Measurements from ENCODE around the gene INSIG1. TPM values are rescaled to one million over a fixed set of nuclear protein-coding genes. Genes with fewer than 3 reads are reported as not detected.

INSIG1 gene
- total and polyA plus RNA-seq, 2 experiments from 2014 or later, result 70.3 to 131 TPM

DNA sequence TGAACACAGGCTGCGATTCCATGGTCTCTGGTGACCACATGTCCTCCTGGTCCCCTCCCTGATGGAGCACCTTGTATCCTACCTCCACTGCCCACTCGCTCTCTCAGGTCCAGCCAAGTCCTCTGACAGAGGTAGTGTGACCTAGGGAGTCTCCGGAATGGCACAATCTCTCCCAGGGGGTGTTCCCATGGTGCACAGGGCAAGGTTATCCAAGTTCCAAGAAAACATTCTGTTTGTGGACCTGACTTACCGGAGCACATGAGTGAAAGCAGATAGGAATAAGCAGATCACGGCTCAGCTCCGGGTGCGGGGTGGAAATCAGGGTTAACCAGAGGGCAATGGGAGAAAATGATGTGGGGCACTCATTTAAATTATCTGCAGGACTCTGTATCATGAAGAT lies 45.8 kb upstream of the INSIG1 start:
- no peaks in the 10 kb centered on the region for H3K36me3 Mint-ChIP-seq (ENCODE audit: low read depth)
- TF ChIP-seq ETS1 (IDR thresholded peaks at IDR 0.05), result no peak
- no peak for TF ChIP-seq ZNF331 (CRISPR knock-in tag; IDR thresholded peaks at IDR 0.05; ENCODE audit: low read depth)
- no peak for TF ChIP-seq JUNB (IDR thresholded peaks at IDR 0.05; ENCODE audit: unreplicated experiment)
- TF ChIP-seq STAT1 (IDR thresholded peaks at IDR 0.05; ENCODE audit: unreplicated experiment), result no peak
- no peak for TF ChIP-seq EZH2phosphoT487 (IDR thresholded peaks at IDR 0.05; ENCODE audit: unreplicated experiment)
- TF ChIP-seq REST (IDR thresholded peaks at IDR 0.05; ENCODE audit: unreplicated experiment), result no peak
- no peak for TF ChIP-seq CREB1 (CRISPR knock-in tag; IDR thresholded peaks at IDR 0.05; ENCODE audit: low read depth)
- no peak for TF ChIP-seq ZNF114 (CRISPR knock-in tag; IDR thresholded peaks at IDR 0.05)
- TF ChIP-seq CTCF (conservative IDR thresholded peaks at IDR 0.05; ENCODE audit: low read depth in 2 of 2), result no peak
- TF ChIP-seq NANOG (IDR thresholded peaks at IDR 0.05; ENCODE audit: borderline replicate concordance), result no peak
- TF ChIP-seq POLR2AphosphoS5 (IDR thresholded peaks at IDR 0.05; ENCODE audit: low read depth), result no peak
- TF ChIP-seq EZH2 (IDR thresholded peaks at IDR 0.05; ENCODE audit: low read depth, unreplicated experiment), result no peak
- H3K27ac Mint-ChIP-seq, result no peak overlapping the region
- no peak overlapping the region for H3K4me2 ChIP-seq
- H3K9me2 ChIP-seq (ENCODE audit: insufficient read depth), result no peaks in the 10 kb centered on the region
- no peaks in the 10 kb centered on the region for H3K4me1 Mint-ChIP-seq
- H3K79me2 ChIP-seq (replicated peaks; ENCODE audit: insufficient read depth), result no peaks in the 10 kb centered on the region
- no peaks in the 10 kb centered on the region for H3F3A ChIP-seq (replicated peaks; ENCODE audit: low read depth)
- peaks cover 5% of the 10 kb centered on the region for H3K27me3 Mint-ChIP-seq (ENCODE audit: insufficient read depth, low read depth, poor library complexity)
- H2AFZ ChIP-seq, result no peak overlapping the region
- ATAC-seq (no peak), DNase-seq (ENCODE audit: low spot score) (no peak)
- H3K27ac ChIP-seq (ENCODE audit: low read depth), result no peak overlapping the region
- H4K20me1 ChIP-seq (replicated peaks; ENCODE audit: insufficient read depth), result no peaks in the 10 kb centered on the region
- H3K9me3 Mint-ChIP-seq, result no peaks in the 10 kb centered on the region; the same call in 2 of the 3 replicates
- no peaks in the 10 kb centered on the region for H3K4me1 ChIP-seq (ENCODE audit: insufficient read depth)
- H3K4me3 ChIP-seq, result no peak overlapping the region
- H3K27me3 ChIP-seq (ENCODE audit: insufficient read depth), result no peaks in the 10 kb centered on the region
- H3K4me3 Mint-ChIP-seq, result no peak overlapping the region
- no peaks in the 10 kb centered on the region for H3K36me3 ChIP-seq (ENCODE audit: insufficient read depth)

All from GM23338 (cell line).